ENCODE data around the gene ICAM4. TPM values are rescaled to one million over a fixed set of nuclear protein-coding genes. Genes with fewer than 3 reads are reported as not detected.

The ICAM4 gene
- total and polyA plus RNA-seq, 2 of the 8 experiments (the other 6 are each of a cell fraction or from before 2014, with no cell fraction given), result 1.5 to 4.1 TPM

GRCh38 chr19:10328558-10329429 is 42.0 kb downstream of the ICAM4 start:
- Histone ChIP-seq H3K9me3 (ENCODE audit: insufficient read depth in 2 of 2, low read depth in 1 of 2, low read length in 1 of 2) (no peaks in the 10 kb centered on the region), H2BK12ac (ENCODE audit: low read depth, low read length) (no peak overlapping the region), H3K79me2 (ENCODE audit: control insufficient read depth in 1 of 2, insufficient read depth in 2 of 2, low read length in 2 of 2) (peaks cover 5 to 24% of the 10 kb centered on the region in 2 experiments), H3K9ac (replicated peaks in 1 of 4; ENCODE audit: extremely low read depth in 1 of 4, low read depth in 3 of 4, low read length in 3 of 4) (no peak overlapping the region), H4K91ac (replicated peaks; ENCODE audit: insufficient read length, low read length) (no peak overlapping the region), H4K8ac (ENCODE audit: extremely low read depth, insufficient read depth, low read length) (no peak overlapping the region), H3K27ac (ENCODE audit: low read depth, low read length) (no peak overlapping the region), H2BK20ac (ENCODE audit: low read length) (no peak overlapping the region), H3K27me3 (replicated peaks in 1 of 4; ENCODE audit: control insufficient read depth in 3 of 4, extremely low read depth in 1 of 4, insufficient read depth in 3 of 4, low read length in 3 of 4) (no peaks in the 10 kb centered on the region), H3K14ac (ENCODE audit: insufficient read length) (no peak overlapping the region), H3K23ac (ENCODE audit: insufficient read length) (no peak overlapping the region), H2BK5ac (ENCODE audit: low read depth, low read length) (no peak overlapping the region; the same call in 1 of the 2 replicates), H3K18ac (ENCODE audit: extremely low read depth, low read length) (no peak overlapping the region), H3K23me2 (ENCODE audit: low read depth, low read length) (peaks cover 3% of the 10 kb centered on the region), H2AFZ (ENCODE audit: low read length) (no peak overlapping the region), H3K4me2 (ENCODE audit: insufficient read depth in 1 of 2, low read depth in 2 of 2, low read length in 2 of 2) (no peak overlapping the region), H4K20me1 (replicated peaks in 1 of 2; ENCODE audit: control insufficient read depth in 1 of 2, insufficient read depth in 2 of 2, low read length in 2 of 2) (peaks cover 9 to 19% of the 10 kb centered on the region in 2 experiments), H3K56ac (replicated peaks; ENCODE audit: insufficient read length, low read depth, low read length) (no peak overlapping the region), H2BK15ac (ENCODE audit: low read length) (no peak overlapping the region), H3K4me3 (ENCODE audit: extremely low read depth in 1 of 4, insufficient read depth in 2 of 4, low read depth in 3 of 4, low read length in 4 of 4) (no peak overlapping the region), H4K5ac (ENCODE audit: insufficient read length, low read depth, low read length) (no peak overlapping the region), H2AK5ac (ENCODE audit: low read depth, low read length) (no peak overlapping the region), H3K4me1 (replicated peaks in 1 of 4; ENCODE audit: control insufficient read depth in 3 of 4, insufficient read depth in 4 of 4, low read length in 3 of 4) (peaks cover 0 to 6% (median 3%) of the 10 kb centered on the region in 4 experiments; a peak in 5 of 7 replicates), H3K4ac (replicated peaks; ENCODE audit: insufficient read length, low read depth, low read length) (no peak overlapping the region), H2BK120ac (replicated peaks; ENCODE audit: low read depth, low read length) (no peak overlapping the region), H3K79me1 (ENCODE audit: low read depth, low read length) (peaks cover 7% of the 10 kb centered on the region), H3K36me3 (ENCODE audit: control insufficient read depth in 2 of 4, insufficient read depth in 4 of 4, low read length in 3 of 4) (peaks cover 29 to 57% (median 47%) of the 10 kb centered on the region in 4 experiments)
- DNase-seq (ENCODE audit: low read depth in 1 of 2, low spot score in 2 of 2) (no peak), FAIRE-seq (no peak)
- ChIA-PET CTCF (ENCODE audit: partially characterized antibody) (interaction anchor here (1.4 to 1.7 kb wide), 2 partner anchors 8 to 69 kb away, joined by 5 to 6 read pairs; no protein-coding TSS in a partner anchor), POLR2A (ENCODE audit: partially characterized antibody) (interaction anchor here (0.8 to 2.5 kb wide), 4 partner anchors 12 to 69 kb away, joined by 3 to 6 read pairs (median 4); no protein-coding TSS in a partner anchor)
- WGBS, 2 experiments (ENCODE audit: extremely low coverage in 1 of 2, insufficient coverage in 1 of 2, insufficient read length in 1 of 2, insufficient replicate concordance in 2 of 2, low coverage in 1 of 2, low lambda C conversion rate in 2 of 2, missing lambda C conversion rate in 1 of 2), result 98% methylated on average over 37 of the region's 41 CpGs; no CpG with 5 or more reads in 1 of the 2 experiments
- no peak for TF ChIP-seq SIRT6 (IDR thresholded peaks at IDR 0.05; ENCODE audit: low read length)
- no peak for TF ChIP-seq SIX5 (IDR thresholded peaks at IDR 0.05; ENCODE audit: low read depth, low read length)
- 0 out of 2 replicates have a peak, but pooled peaks have one; percentile 10 for TF ChIP-seq POLR2AphosphoS5 (IDR thresholded peaks at IDR 0.05; ENCODE audit: low read depth, low read length)
